Endothelial cell of umbilical vein (primary cell): ENCODE data around the gene CNR2. TPM values are rescaled to one million over a fixed set of nuclear protein-coding genes. Genes with fewer than 3 reads are reported as not detected.

Experiments
- BruUV-seq: library from RNA; stranded (reverse); fragments of 400-500 nt; replicated peaks from 2 replicates; lab custom pipeline; 2021; lab: Mats Ljungman, UMichigan
- CTCF ChIA-PET: fragments of 300-600, 350-600 bp; sonication (Branson Sonifier 250); formaldehyde crosslinking; loops from one replicate; lab custom pipeline; 2021; ENCODE audit warnings: antibody characterized with exemption, inconsistent platforms; lab: Charles Lee
- POLR2A ChIA-PET: fragments of 300-600, 350-600 bp; sonication (Branson Sonifier 250); formaldehyde crosslinking; loops from one replicate; lab custom pipeline; 2021; ENCODE audit warnings: antibody characterized with exemption, inconsistent platforms; lab: Charles Lee
- DNase-seq: peaks from one replicate; pipeline ENCODE4 v3.0.0-alpha.2; 2011; ENCODE audit warnings: low read depth, low spot score
- FAIRE-seq: peaks from 2 replicates; lab custom pipeline; 2011; peaks lifted over from hg19 to GRCh38; lab: Jason Lieb, UNC
- H2AFZ ChIP-seq: 2 replicates; pipeline ENCODE4 v1.6.0; 2012; ENCODE audit warnings: low read depth, low read length, control low read depth, inconsistent platforms
- H3K27ac ChIP-seq: 2 replicates; pipeline ENCODE4 v1.5.1; 2011; ENCODE audit warnings: low read depth, mild to moderate bottlenecking, control low read depth, low read length, moderate library complexity; ENCODE audit not compliant: insufficient read depth
- H3K27me3 ChIP-seq, 2 experiments: 2 replicates each; pipeline versions ENCODE4 v1.6.0 to v1.6.1; 2011; ENCODE audit warnings: low read length in 2 of 2, mixed read lengths in 1 of 2; ENCODE audit not compliant: control insufficient read depth in 2 of 2, insufficient read depth in 2 of 2
- H3K36me3 ChIP-seq, 2 experiments: 2 replicates in 1 of 2; 3 replicates in 1 of 2; pipeline ENCODE4 v1.5.1; 2011; ENCODE audit warnings: low read length in 2 of 2, mild to moderate bottlenecking in 1 of 2, moderate library complexity in 1 of 2; ENCODE audit not compliant: control insufficient read depth in 2 of 2, insufficient read depth in 2 of 2; ENCODE audit errors: extremely low read depth in 1 of 2
- H3K4me1 ChIP-seq: 3 replicates; pipeline ENCODE4 v1.5.1; 2011; ENCODE audit warnings: mild to moderate bottlenecking, low read length; ENCODE audit not compliant: control insufficient read depth, insufficient read depth; ENCODE audit errors: extremely low read depth
- H3K4me2 ChIP-seq: 2 replicates; pipeline ENCODE4 v1.6.1; 2011; ENCODE audit warnings: low read length, control low read depth, mixed read lengths; ENCODE audit not compliant: insufficient read depth
- H3K4me3 ChIP-seq, 3 experiments: fragments of 200-600 bp in 1 of 3; sonication (generic), shearing (Covaris generic) in 1 of 3; replicated peaks in 1 of 3; 2 replicates each; pipeline ENCODE4 v1.5.1; 2011 to 2016; ENCODE audit warnings: control low read depth in 3 of 3, low read length in 3 of 3, mild to moderate bottlenecking in 2 of 3, inconsistent platforms in 1 of 3, low read depth in 1 of 3, moderate library complexity in 1 of 3; ENCODE audit not compliant: insufficient read depth in 1 of 3
- H3K79me2 ChIP-seq: 2 replicates; pipeline ENCODE4 v1.6.0; 2012; ENCODE audit warnings: low read length, inconsistent platforms; ENCODE audit not compliant: control insufficient read depth, insufficient read depth
- H3K9ac ChIP-seq: replicated peaks from 2 replicates; pipeline ENCODE3; 2011; ENCODE audit warnings: low read length, control low read depth; ENCODE audit not compliant: insufficient read depth; ENCODE audit errors: extremely low read depth
- H3K9me1 ChIP-seq: replicated peaks from 3 replicates; pipeline ENCODE4 v1.6.0; 2011; ENCODE audit warnings: mild to moderate bottlenecking, low read length; ENCODE audit not compliant: control insufficient read depth, insufficient read depth; ENCODE audit errors: extremely low read depth
- H3K9me3 ChIP-seq: replicated peaks from 2 replicates; pipeline ENCODE4 v1.5.1; 2012; ENCODE audit warnings: low read length, inconsistent platforms; ENCODE audit not compliant: control insufficient read depth, insufficient read depth
- H4K20me1 ChIP-seq: replicated peaks from 2 replicates; pipeline ENCODE3; 2011; ENCODE audit warnings: mild to moderate bottlenecking, low read length; ENCODE audit not compliant: control insufficient read depth, insufficient read depth; ENCODE audit errors: extremely low read depth
- CTCF ChIP-seq, 2 donors: IDR thresholded peaks; 1 replicate in 1 of 2; 2 replicates in 1 of 2; pipeline ENCODE4 v1.5.1; 2011; ENCODE audit warnings: low read length in 2 of 2, mild to moderate bottlenecking in 2 of 2, moderate library complexity in 2 of 2, control low read depth in 1 of 2, inconsistent platforms in 1 of 2, low read depth in 1 of 2; ENCODE audit not compliant: insufficient read depth in 1 of 2; ENCODE audit errors: extremely low read depth in 1 of 2
- EZH2 ChIP-seq: IDR thresholded peaks from 2 replicates; pipeline ENCODE4 v1.6.1; 2012; ENCODE audit warnings: borderline replicate concordance, low read depth, mild to moderate bottlenecking, moderate library complexity, low read length, inconsistent platforms; ENCODE audit not compliant: severe bottlenecking
- MYC ChIP-seq: IDR thresholded peaks from one replicate; pipeline ENCODE4 v1.6.1; 2011; ENCODE audit warnings: mild to moderate bottlenecking, low read depth, low read length
- POLR2A ChIP-seq: IDR thresholded peaks from 2 replicates; pipeline ENCODE4 v1.6.1; 2012; ENCODE audit warnings: low read depth, mild to moderate bottlenecking, control low read depth, low read length
- POLR2AphosphoS5 ChIP-seq: IDR thresholded peaks from 2 replicates; pipeline ENCODE4 v1.6.1; 2012; ENCODE audit warnings: low read depth, mild to moderate bottlenecking, control low read depth, low read length, moderate library complexity; ENCODE audit not compliant: insufficient read depth
- dilution Hi-C: fragments of 300-500 bp; cut with MboI; formaldehyde crosslinking; loops from one replicate; pipeline ENCODE4 v1.15.0; 2019; ENCODE audit warnings: low sequenced_read_pairs; ENCODE audit not compliant: extremely low pct_ligation_motif_present
- intact Hi-C: fragments of 100-400 bp; cut with micrococcal nuclease; formaldehyde crosslinking; loops from one replicate; pipeline ENCODE4 v1.10.0; 2022
- polyA plus RNA-seq, 4 experiments: library from polyadenylated mRNA; depleted of rRNA in 3 of 4; stranded (reverse) in 3 of 4; unstranded in 1 of 4; fragments of >200 nt; gene quantifications; 2 replicates each; pipeline versions ENCODE4 v1.2.1 to v1.2.3, GENCODE V29; 2011 to 2012; ENCODE audit warnings: missing spikeins in 1 of 4
- total RNA-seq: library from RNA; stranded (reverse); gene quantifications from 2 replicates; pipeline ENCODE4 v1.2.3, GENCODE V29; 2021

Gene CNR2
- total and polyA plus RNA-seq, 2 donors (not counting 3 experiments of a cell fraction or from before 2014, with no cell fraction given), result not detected

GRCh38 chr1:23923592-23924499, 10.7 kb upstream of the CNR2 start:
- no peak overlapping the region for H3K27ac ChIP-seq
- no peak overlapping the region for H3K4me2 ChIP-seq
- no peak overlapping the region for H3K4me3 ChIP-seq
- BruUV-seq, result no TSS peak
- DNase-seq (no peak), FAIRE-seq (no peak)
- POLR2A ChIA-PET, result interaction anchor here (0.6 kb wide), 1 partner anchor 226 kb away, joined by 5 read pairs; no protein-coding TSS in a partner anchor
- no peak overlapping the region for H3K9ac ChIP-seq
- no peaks in the 10 kb centered on the region for H3K79me2 ChIP-seq
- no peak overlapping the region for H2AFZ ChIP-seq
- dilution Hi-C loops (no loop called here), intact Hi-C loops (no loop called here)
- TF ChIP-seq EZH2 (no peak), POLR2A (no peak), POLR2AphosphoS5 (no peak), CTCF (IDR thresholded peaks at IDR 0.05; ENCODE audit: extremely low read depth in 1 of 2, insufficient read depth in 1 of 2, low read depth in 1 of 2, low read length in 2 of 2) (no peak), MYC (no peak)
- peaks cover under 1 to 8% of the 10 kb centered on the region in 2 experiments for H3K27me3 ChIP-seq
- no peaks in the 10 kb centered on the region for H4K20me1 ChIP-seq
- no peaks in the 10 kb centered on the region for H3K4me1 ChIP-seq
- CTCF ChIA-PET, result interaction anchor here (1.0 kb wide), 1 partner anchor 16 kb away, joined by 5 read pairs; no protein-coding TSS in a partner anchor
- no peaks in the 10 kb centered on the region for H3K9me1 ChIP-seq
- H3K36me3 ChIP-seq, result no peaks in the 10 kb centered on the region
- H3K9me3 ChIP-seq, result no peaks in the 10 kb centered on the region
